IPS-18a (cell line): ENCODE data around the gene SYT14.
"Not testable (repeated sequence)": the region's sequence is repeated elsewhere in the genome, so short reads cannot be mapped to it uniquely, and the experiment has no call there.

Experiments
- H3K27ac ChIP-seq: one replicate; pipeline ENCODE4 v1.5.1; 2013; ENCODE audit warnings: low read length
- H3K27me3 ChIP-seq: one replicate; pipeline ENCODE4 v1.6.1; 2013; ENCODE audit warnings: mild to moderate bottlenecking, low read length; ENCODE audit not compliant: control insufficient read depth, insufficient read depth
- H3K36me3 ChIP-seq: one replicate; pipeline ENCODE4 v1.6.1; 2013; ENCODE audit warnings: low read depth, low read length; ENCODE audit not compliant: control insufficient read depth
- H3K4me1 ChIP-seq: one replicate; pipeline ENCODE4 v1.6.1; 2013; ENCODE audit warnings: low read depth, low read length; ENCODE audit not compliant: control insufficient read depth
- H3K4me3 ChIP-seq: one replicate; pipeline ENCODE4 v1.5.1; 2013; ENCODE audit warnings: low read length
- H3K9ac ChIP-seq: one replicate; pipeline ENCODE4 v1.6.1; 2013; ENCODE audit warnings: mild to moderate bottlenecking, low read length, moderate library complexity
- H3K9me3 ChIP-seq: one replicate; pipeline ENCODE4 v1.6.1; 2013; ENCODE audit warnings: low read depth, low read length; ENCODE audit not compliant: control insufficient read depth

Gene SYT14

DNA sequence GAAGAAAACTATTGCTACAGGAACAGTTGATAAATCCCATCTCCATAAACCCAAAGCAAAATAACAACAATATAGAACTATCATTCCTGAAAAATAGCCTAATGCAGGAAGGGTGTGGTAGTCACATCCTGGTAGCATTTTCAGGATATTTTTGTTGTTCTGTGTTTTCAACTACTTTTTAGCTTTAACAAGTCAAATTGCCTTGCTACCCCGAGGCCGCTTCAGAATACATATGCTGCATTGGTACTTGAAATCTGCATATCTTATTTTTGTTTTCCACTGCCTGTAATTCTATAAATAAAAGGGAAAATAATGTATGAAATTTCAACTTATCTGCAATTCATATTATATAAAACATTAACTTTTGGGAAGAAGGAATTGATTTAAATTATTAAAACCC lies 36.8 kb upstream of the SYT14 start:
- Histone ChIP-seq H3K4me1 (no peaks in the 10 kb centered on the region), H3K9me3 (no peaks in the 10 kb centered on the region), H3K9ac (no peak overlapping the region), H3K27me3 (no peaks in the 10 kb centered on the region), H3K36me3 (no peaks in the 10 kb centered on the region), H3K27ac (no peak overlapping the region), H3K4me3 (no peak overlapping the region)

DNA sequence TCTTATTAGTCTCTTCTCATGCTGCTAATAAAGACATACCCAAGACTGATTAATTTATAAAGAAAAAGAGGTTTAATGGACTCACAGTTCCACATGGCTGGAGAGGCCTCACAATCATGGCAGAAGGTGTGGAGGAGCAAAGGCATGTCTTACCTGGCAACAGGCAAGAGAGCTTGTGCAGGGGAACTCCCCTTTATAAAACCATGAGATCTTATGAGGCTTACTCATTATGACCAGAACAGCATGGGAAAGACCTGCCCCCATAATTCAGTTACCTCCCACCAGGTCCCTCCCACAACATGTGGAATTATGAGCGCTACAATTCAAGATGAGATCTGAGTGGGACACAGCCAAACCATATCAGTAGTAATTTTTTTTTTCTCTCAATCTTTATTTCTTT lies 33.2 kb upstream of the SYT14 start:
- not testable (repeated sequence) for H3K9ac ChIP-seq, H3K36me3 ChIP-seq, H3K4me3 ChIP-seq, H3K27ac ChIP-seq, H3K4me1 ChIP-seq, H3K27me3 ChIP-seq, H3K9me3 ChIP-seq

DNA sequence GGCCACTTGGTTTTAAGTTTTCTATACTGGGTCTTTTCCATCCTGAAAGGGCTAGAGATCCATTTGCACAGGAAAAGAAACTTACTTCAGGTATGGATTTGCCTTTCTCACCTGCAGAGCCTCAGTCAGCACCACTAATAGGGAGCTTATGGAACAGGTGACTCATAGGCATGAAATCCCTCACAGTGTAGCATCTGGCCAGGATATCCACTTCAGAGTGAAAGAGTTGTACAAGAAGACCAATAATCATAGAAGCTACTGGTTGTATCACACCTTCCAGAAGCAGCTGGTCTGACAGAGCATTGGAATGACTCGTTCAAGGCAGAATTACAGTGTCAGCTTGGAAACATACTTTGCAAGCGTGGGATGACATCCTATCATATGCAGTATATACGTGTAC lies 26.3 kb upstream of the SYT14 start:
- no peak overlapping the region for H3K4me3 ChIP-seq
- H3K27ac ChIP-seq = no peak overlapping the region
- H3K36me3 ChIP-seq = no peaks in the 10 kb centered on the region
- no peaks in the 10 kb centered on the region for H3K4me1 ChIP-seq
- H3K9ac ChIP-seq = no peak overlapping the region
- no peaks in the 10 kb centered on the region for H3K27me3 ChIP-seq
- no peaks in the 10 kb centered on the region for H3K9me3 ChIP-seq

GRCh38 chr1:209912306-209912705 lies 25.7 kb upstream of the SYT14 start:
- no peak overlapping the region for H3K9ac ChIP-seq
- no peak overlapping the region for H3K27ac ChIP-seq
- no peaks in the 10 kb centered on the region for H3K36me3 ChIP-seq
- H3K27me3 ChIP-seq = no peaks in the 10 kb centered on the region
- H3K4me3 ChIP-seq = no peak overlapping the region
- H3K4me1 ChIP-seq = no peaks in the 10 kb centered on the region
- H3K9me3 ChIP-seq = no peaks in the 10 kb centered on the region

GRCh38 chr1:209919637-209920036 lies 18.4 kb upstream of the SYT14 start:
- not testable (repeated sequence) for H3K4me3 ChIP-seq, H3K4me1 ChIP-seq, H3K9me3 ChIP-seq, H3K27me3 ChIP-seq, H3K36me3 ChIP-seq, H3K27ac ChIP-seq, H3K9ac ChIP-seq

DNA sequence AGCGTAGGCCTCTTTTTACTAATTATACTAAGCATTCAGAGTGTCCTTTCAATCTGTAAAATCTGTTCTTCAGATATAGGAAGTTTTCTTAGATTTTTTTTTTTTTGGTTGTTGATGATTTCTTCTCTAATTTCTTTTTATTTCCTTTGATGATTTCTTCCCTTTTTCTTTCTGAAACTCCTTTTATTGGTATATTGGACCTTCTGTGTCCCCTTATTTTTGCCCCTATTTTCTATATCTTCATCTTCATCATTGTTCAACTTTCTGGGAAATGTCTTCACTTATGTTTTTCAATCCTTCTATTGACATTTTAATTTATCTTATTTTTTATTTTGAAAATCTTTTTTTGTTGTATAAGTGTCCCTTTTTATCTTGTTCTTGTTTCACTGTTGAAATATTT lies 17.2 kb upstream of the SYT14 start:
- Histone ChIP-seq H3K9me3 (peaks cover 2% of the 10 kb centered on the region), H3K4me1 (no peaks in the 10 kb centered on the region), H3K27me3 (no peaks in the 10 kb centered on the region), H3K36me3 (no peaks in the 10 kb centered on the region), H3K4me3 (no peak overlapping the region), H3K27ac (no peak overlapping the region), H3K9ac (no peak overlapping the region)

DNA sequence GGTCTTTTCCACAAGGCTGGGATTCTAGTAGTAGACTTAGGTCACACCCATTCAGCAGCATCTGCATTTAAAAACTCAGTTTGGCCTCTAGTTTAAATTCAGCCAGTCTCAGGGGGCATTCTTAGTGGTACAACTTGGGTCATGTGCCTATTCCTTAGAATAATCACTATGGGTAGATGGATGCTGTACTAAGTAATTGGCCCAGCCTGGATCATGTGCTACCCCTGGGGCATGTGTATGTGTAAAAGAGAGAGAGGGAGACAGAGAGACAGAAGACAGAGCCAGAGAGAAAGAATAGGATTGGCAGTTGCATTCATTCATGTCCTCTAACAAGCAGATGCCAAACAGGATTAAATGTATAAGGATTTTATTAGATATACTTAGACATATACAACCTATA lies 13.6 kb upstream of the SYT14 start:
- Histone ChIP-seq H3K27me3 (no peaks in the 10 kb centered on the region), H3K9me3 (peaks cover 2% of the 10 kb centered on the region), H3K36me3 (no peaks in the 10 kb centered on the region), H3K27ac (no peak overlapping the region), H3K4me3 (no peak overlapping the region), H3K4me1 (no peaks in the 10 kb centered on the region), H3K9ac (no peak overlapping the region)

- no peak overlapping the region for H3K9ac ChIP-seq
- H3K4me1 ChIP-seq = no peaks in the 10 kb centered on the region
- no peak overlapping the region for H3K27ac ChIP-seq
- no peak overlapping the region for H3K4me3 ChIP-seq
- no peaks in the 10 kb centered on the region for H3K36me3 ChIP-seq
- peaks cover 2% of the 10 kb centered on the region for H3K9me3 ChIP-seq
- H3K27me3 ChIP-seq = no peaks in the 10 kb centered on the region
Measured at GRCh38 chr1:209926045-209926444, 12.0 kb upstream of the SYT14 start.

GRCh38 chr1:209927466-209927865 lies 10.6 kb upstream of the SYT14 start:
- no peak overlapping the region for H3K4me3 ChIP-seq
- H3K9me3 ChIP-seq = no peaks in the 10 kb centered on the region
- H3K4me1 ChIP-seq = no peaks in the 10 kb centered on the region
- H3K36me3 ChIP-seq = no peaks in the 10 kb centered on the region
- no peaks in the 10 kb centered on the region for H3K27me3 ChIP-seq
- no peak overlapping the region for H3K9ac ChIP-seq
- H3K27ac ChIP-seq = no peak overlapping the region

- Histone ChIP-seq H3K9ac (no peak overlapping the region), H3K27me3 (no peaks in the 10 kb centered on the region), H3K27ac (no peak overlapping the region), H3K4me3 (no peak overlapping the region), H3K9me3 (no peaks in the 10 kb centered on the region), H3K36me3 (no peaks in the 10 kb centered on the region), H3K4me1 (no peaks in the 10 kb centered on the region)
Measured at GRCh38 chr1:209929751-209930150, 8.3 kb upstream of the SYT14 start.

GRCh38 chr1:209931141-209931540 lies 6.9 kb upstream of the SYT14 start:
- no peak overlapping the region for H3K9ac ChIP-seq
- H3K9me3 ChIP-seq = no peaks in the 10 kb centered on the region
- H3K4me1 ChIP-seq = no peaks in the 10 kb centered on the region
- H3K27me3 ChIP-seq = no peaks in the 10 kb centered on the region
- no peak overlapping the region for H3K4me3 ChIP-seq
- no peaks in the 10 kb centered on the region for H3K36me3 ChIP-seq
- H3K27ac ChIP-seq = no peak overlapping the region

DNA sequence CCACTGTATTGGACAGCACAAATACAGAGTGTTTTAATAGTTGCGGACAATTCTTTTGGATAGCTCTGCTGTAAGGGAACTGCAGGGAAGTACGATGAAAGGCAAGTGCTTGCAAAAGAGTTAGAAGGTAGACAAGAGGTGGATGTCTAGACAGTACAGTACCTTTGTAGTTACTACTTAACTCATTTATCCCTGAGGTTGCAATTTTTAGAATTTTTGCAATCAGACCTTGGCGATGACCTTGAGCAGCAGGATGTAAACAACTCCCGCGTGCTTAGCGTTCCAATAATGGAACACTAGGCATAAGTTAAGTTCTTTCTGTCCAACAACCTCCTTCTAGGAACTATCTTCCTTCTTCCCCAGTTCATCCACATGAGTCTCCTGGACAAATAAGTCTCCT lies 1.9 kb upstream of the SYT14 start:
- Histone ChIP-seq H3K27me3 (peaks cover 12% of the 10 kb centered on the region), H3K9me3 (no peaks in the 10 kb centered on the region), H3K9ac (no peak overlapping the region), H3K4me1 (no peaks in the 10 kb centered on the region), H3K27ac (no peak overlapping the region), H3K4me3 (no peak overlapping the region), H3K36me3 (no peaks in the 10 kb centered on the region)

GRCh38 chr1:209945377-209945776 lies 7.4 kb downstream of the SYT14 start:
- Histone ChIP-seq H3K4me3 (no peak overlapping the region), H3K9ac (no peak overlapping the region), H3K4me1 (no peaks in the 10 kb centered on the region), H3K9me3 (no peaks in the 10 kb centered on the region), H3K27me3 (no peaks in the 10 kb centered on the region), H3K27ac (no peak overlapping the region), H3K36me3 (no peaks in the 10 kb centered on the region)
